SW480 (cell line): ENCODE measurements around the gene ATP5MG.

Experiments
- DNase-seq: peaks from one replicate; pipeline ENCODE4 v3.0.0-alpha.2; 2016; ENCODE audit warnings: low spot score

Gene ATP5MG

DNA sequence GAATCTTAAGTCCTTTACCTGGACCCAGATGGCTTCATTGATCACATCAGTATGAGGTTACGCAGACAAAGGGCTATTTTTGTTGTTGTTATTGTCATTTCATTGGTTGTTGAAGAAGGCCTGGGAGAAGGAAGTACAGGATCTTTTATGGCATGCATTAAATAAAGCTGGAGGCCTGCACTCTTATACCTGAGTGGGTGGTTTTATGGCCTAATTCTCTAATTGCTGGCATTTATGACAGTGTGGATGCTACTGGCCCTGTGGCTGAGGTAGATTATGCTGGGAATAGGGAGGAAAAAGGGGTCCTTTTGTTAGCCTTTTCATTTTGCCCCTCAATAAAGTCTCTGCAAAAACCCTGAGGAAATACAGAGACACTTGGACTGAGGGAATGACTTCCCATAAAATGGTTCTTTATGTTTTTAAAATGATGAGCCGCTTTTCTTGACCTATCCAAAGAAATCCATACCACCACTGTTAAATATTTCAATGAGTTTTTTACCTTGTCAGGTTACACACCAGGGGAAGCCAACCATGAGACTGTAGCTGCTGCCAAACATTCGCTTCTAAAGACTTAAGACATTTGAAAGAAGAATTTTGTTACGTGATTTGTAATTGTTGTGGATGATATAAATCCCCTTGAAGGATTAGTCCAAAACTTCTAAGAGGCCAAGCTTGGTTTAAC lies 41.6 kb downstream of the ATP5MG start:
- no peak for DNase-seq

DNA sequence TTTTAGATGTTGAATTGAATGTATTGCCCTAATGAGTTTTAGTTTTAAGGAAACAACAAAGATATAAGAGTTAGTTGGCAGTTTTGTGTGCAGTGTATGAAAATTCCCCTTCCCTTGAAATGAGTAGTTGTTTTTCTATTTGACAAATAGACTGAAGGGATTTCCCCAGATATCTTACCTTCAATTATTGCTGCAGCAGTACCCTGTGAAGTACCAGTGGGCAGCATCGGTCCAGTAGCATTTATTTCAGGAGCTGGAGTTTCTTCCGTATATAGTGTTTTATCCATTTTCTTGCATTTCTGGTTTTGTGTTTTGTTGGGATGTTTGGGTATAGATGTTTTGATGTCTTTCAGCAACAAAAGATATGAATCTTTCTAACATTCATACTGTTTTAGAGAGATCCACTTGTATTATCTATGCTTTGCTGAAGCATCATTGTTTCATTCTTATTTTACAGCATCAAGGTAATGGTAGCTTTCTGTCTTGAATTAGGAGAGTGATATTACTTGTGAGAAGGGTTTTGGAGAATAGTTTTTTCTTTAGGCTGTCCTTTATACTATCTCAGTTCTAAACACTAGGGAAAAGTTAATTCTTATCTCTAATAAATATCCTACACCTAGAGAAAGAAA lies 42.3 kb downstream of the ATP5MG start:
- no peak for DNase-seq

DNA sequence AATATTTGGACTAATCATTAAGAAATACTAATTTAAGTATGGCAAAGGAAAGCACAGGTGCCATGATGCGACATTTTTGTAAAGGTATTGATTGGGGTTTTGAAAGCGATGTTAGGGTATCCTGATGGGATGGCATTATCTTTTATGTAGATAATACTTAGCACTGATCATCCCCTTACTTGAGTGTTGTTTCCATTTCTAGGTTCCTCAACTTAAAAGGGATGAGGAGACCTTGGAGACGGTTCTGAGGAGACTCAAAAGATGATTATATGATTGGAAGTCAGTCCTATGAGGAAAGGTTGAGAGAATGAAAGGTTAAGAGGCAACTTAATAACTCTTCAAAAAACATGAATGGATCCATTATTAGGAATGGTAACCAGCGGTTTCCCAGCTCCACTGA lies 46.0 kb downstream of the ATP5MG start:
- no peak for DNase-seq

DNA sequence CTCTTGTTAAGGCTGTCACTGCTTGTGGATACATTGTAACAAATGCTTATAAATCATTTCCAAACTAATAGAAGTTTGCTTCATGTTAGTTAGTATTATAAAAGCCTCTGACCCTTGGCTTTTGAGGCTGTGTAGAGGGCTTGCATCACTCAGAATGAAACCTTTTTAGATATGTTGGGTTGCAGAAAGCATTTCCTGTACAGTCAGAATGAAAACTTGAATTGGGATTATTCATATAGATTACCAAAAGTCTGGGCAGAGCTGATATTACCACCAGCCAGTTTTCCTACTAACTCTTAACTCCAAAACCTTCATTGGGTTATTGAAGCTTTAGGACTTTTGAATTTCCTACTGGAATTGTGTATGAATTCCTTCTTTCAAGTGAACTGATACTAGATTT lies 46.9 kb downstream of the ATP5MG start:
- no peak for DNase-seq

DNA sequence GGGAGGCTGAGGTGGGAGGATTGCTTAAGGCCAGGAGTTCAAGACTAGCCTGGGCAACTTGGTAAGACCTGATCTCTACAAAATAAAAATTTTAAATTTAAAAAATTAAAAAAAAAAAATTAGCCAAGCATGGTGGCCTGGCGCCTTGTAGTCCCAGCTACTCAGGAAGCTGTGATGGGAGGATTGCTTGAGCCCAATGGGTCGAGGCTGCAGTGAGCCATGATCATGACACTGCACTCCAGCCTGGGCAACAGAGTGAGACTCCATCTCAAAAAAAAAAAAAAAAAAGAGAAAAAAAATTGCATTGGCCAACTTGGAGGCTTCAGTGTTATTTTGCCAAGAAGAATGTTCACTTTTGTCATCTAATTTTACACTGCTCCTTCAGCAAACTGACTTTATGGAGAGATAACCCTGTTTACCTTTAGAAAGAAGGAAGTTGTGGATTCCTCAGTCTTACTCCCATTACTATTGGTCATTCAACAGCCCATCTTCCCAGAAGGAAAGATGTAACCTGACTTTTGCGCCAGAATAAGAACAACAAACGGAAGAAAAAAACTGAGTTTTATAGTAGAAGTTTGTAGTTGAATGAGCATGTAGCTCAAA lies 48.0 kb downstream of the ATP5MG start:
- DNase-seq, result no peak

DNA sequence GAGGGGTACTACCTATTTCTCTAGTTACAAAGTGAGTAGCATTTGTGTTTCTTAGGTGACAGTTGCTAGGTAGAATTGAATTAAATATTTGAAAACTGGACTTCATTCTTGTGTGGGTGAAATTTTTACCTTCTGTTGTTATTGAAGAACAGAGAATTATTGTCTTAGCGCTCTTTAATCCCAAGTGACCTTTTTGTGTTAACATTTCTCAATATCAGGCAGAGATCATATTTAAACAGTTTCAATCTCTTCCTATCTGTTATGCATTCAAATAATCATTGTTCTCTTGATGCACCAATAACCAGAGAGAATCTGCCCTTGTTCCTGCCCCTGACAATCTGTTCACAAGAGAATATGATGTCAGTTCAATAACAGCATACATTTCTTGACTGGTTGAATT lies 49.0 kb downstream of the ATP5MG start:
- DNase-seq, result no peak
